Activated B cell treated with CpG ODN at 0.5 μM for 24 hours (primary cell): ENCODE data around the gene FAM32A. TPM values are rescaled to one million over a fixed set of nuclear protein-coding genes. Genes with fewer than 3 reads are reported as not detected.
"Not testable (repeated sequence)": the region's sequence is repeated elsewhere in the genome, so short reads cannot be mapped to it uniquely, and the experiment has no call there.

Experiments used
- ATAC-seq: fragments of 200-7000 bp; cut with Tn5 transposase; one replicate; pipeline ENCODE4 v1.10.0; 2021; ENCODE audit warnings: low read depth, mild to moderate bottlenecking, moderate library complexity
- CTCF ChIA-PET: fragments of 350-600 bp; sonication (Branson Sonifier 250); formaldehyde crosslinking; loops from one replicate; lab custom pipeline; 2021; ENCODE audit warnings: antibody characterized with exemption; lab: Charles Lee
- POLR2A ChIA-PET: fragments of 350-600 bp; sonication (Branson Sonifier 250); formaldehyde crosslinking; loops from one replicate; lab custom pipeline; 2021; ENCODE audit warnings: antibody characterized with exemption; lab: Charles Lee
- DNase-seq: peaks from one replicate; pipeline ENCODE4 v3.0.0; 2022
- H3K27ac Mint-ChIP-seq: one replicate; pipeline ENCODE4 v1.8.0; 2020; ENCODE audit warnings: mixed read lengths
- H3K27me3 Mint-ChIP-seq: one replicate; pipeline ENCODE4 v1.8.0; 2021; ENCODE audit warnings: mixed read lengths
- H3K36me3 Mint-ChIP-seq: one replicate; pipeline ENCODE4 v1.8.0; 2021; ENCODE audit warnings: low read depth, mixed read lengths
- H3K4me1 Mint-ChIP-seq: one replicate; pipeline ENCODE4 v1.8.0; 2021; ENCODE audit warnings: mixed read lengths
- H3K4me3 Mint-ChIP-seq: one replicate; pipeline ENCODE4 v1.8.0; 2020; ENCODE audit warnings: mild to moderate bottlenecking, mixed read lengths
- H3K9me3 Mint-ChIP-seq: one replicate; pipeline ENCODE4 v1.8.0; 2020; ENCODE audit warnings: mixed read lengths
- CTCF ChIP-seq: fragments of 200-600 bp; IDR thresholded peaks from one replicate; pipeline ENCODE4 v1.8.0; 2022; ENCODE audit warnings: antibody characterized with exemption, mild to moderate bottlenecking
- intact Hi-C: fragments of 100-400 bp; cut with micrococcal nuclease; formaldehyde crosslinking; loops from one replicate; pipeline ENCODE4 v1.15.1; 2024
- total RNA-seq: library from RNA; stranded (reverse); gene quantifications from 2 replicates; pipeline ENCODE4 v1.2.3, GENCODE V29; 2022

The FAM32A gene
- total RNA-seq, 1 donor from 2014 or later: 52.2 TPM

- DNase-seq (no peak), ATAC-seq (peak; percentile 74)
- no peaks in the 10 kb centered on the region for H3K9me3 Mint-ChIP-seq
- H3K36me3 Mint-ChIP-seq: no peaks in the 10 kb centered on the region
- peak overlapping the region; percentile 61 for H3K27ac Mint-ChIP-seq
- ChIA-PET CTCF (interaction anchor here (1.2 kb wide), 1 partner anchor 127 kb away, joined by 3 read pairs; no protein-coding TSS in a partner anchor), POLR2A (interaction anchor here (0.6 to 3.9 kb wide), 10 partner anchors 9 to 92 kb away, joined by 3 to 21 read pairs (median 5); partner anchors contain the start of genes HSH2D and TPM4)
- no peaks in the 10 kb centered on the region for H3K27me3 Mint-ChIP-seq
- peaks cover 22% of the 10 kb centered on the region for H3K4me1 Mint-ChIP-seq
- no peak for TF ChIP-seq CTCF
- intact Hi-C loops: no loop called here
- no peak overlapping the region for H3K4me3 Mint-ChIP-seq
Observed at GRCh38 chr19:16168465-16169081, 16.6 kb upstream of the FAM32A start.

DNA sequence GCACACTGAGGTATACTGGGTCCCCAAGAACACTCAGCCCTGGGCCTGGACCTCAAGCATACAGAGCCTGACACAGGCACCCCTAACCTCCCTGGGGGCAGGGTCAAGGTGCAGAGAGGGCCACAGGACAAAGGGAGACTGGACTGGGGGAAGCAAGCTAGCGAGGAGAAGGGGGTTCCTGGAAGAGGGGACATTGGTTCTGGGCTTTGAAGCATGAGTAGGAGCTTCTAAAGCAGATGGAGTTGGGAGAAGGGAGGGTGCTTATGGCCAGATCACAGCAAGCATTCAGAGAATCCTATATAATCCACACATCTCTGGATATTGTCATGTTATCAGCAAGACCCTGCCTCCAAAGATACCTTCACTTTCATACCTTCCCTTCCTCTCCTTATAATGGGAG is 15.1 kb upstream of the FAM32A start:
- H3K36me3 Mint-ChIP-seq: no peaks in the 10 kb centered on the region
- H3K27ac Mint-ChIP-seq: no peak overlapping the region
- no peak for ATAC-seq
- CTCF ChIA-PET: interaction anchor here (1.2 kb wide), 1 partner anchor 128 kb away, joined by 3 read pairs; no protein-coding TSS in a partner anchor
- no peak for TF ChIP-seq CTCF
- peaks cover 22% of the 10 kb centered on the region for H3K4me1 Mint-ChIP-seq
- intact Hi-C loops: no loop called here
- no peak for DNase-seq
- POLR2A ChIA-PET: interaction anchor here (0.8 to 3.9 kb wide), 3 partner anchors 12 to 23 kb away, joined by 4 to 21 read pairs (median 5); no protein-coding TSS in a partner anchor
- no peak overlapping the region for H3K4me3 Mint-ChIP-seq
- H3K27me3 Mint-ChIP-seq: no peaks in the 10 kb centered on the region
- no peaks in the 10 kb centered on the region for H3K9me3 Mint-ChIP-seq

DNA sequence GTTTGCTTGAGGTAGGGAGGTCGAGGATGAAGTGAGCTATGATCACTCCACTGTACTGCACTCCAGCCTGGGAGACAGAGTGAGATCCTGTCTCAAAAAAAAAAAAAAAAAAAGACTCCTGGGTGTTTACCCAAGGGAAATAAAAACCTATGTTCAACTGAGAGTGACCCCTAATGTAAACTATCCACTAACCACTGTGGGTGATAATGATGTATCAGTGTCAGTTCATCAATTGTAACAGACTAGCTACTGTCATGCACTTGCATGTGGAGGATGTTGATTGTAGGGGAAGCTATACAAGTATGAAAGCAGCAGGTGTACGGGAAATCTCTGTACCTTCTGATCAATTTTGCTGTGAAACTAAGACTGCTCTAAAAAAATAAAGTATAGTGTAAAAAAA is 9.3 kb upstream of the FAM32A start:
- Mint-ChIP-seq H3K9me3 (no peaks in the 10 kb centered on the region), H3K4me3 (no peak overlapping the region), H3K4me1 (peaks cover 17% of the 10 kb centered on the region), H3K27ac (no peak overlapping the region), H3K36me3 (no peaks in the 10 kb centered on the region), H3K27me3 (no peaks in the 10 kb centered on the region)
- ChIA-PET CTCF (no interaction called here), POLR2A (interaction anchor here (0.7 to 2.5 kb wide), 5 partner anchors 26 to 53 kb away, joined by 4 to 8 read pairs (median 4); no protein-coding TSS in a partner anchor)
- no peak for DNase-seq
- no peak for TF ChIP-seq CTCF
- ATAC-seq: no peak
- intact Hi-C loops: no loop called here

GRCh38 chr19:16178866-16179265 is 6.3 kb upstream of the FAM32A start:
- H3K27me3 Mint-ChIP-seq, intact Hi-C loops, H3K9me3 Mint-ChIP-seq, H3K4me3 Mint-ChIP-seq, DNase-seq, H3K36me3 Mint-ChIP-seq: not testable (repeated sequence)
- peaks cover 20% of the 10 kb centered on the region for H3K4me1 Mint-ChIP-seq
- ATAC-seq: peak; percentile 34
- H3K27ac Mint-ChIP-seq: peak overlapping the region; percentile 59
- ChIA-PET POLR2A (interaction anchor here (1.0 to 2.0 kb wide), 6 partner anchors 10 to 38 kb away, joined by 3 to 11 read pairs (median 6); partner anchors contain the start of gene HSH2D), CTCF (interaction anchor here (0.6 to 4.1 kb wide), 5 partner anchors 38 to 238 kb away, joined by 3 to 12 read pairs (median 3); no protein-coding TSS in a partner anchor)

DNA sequence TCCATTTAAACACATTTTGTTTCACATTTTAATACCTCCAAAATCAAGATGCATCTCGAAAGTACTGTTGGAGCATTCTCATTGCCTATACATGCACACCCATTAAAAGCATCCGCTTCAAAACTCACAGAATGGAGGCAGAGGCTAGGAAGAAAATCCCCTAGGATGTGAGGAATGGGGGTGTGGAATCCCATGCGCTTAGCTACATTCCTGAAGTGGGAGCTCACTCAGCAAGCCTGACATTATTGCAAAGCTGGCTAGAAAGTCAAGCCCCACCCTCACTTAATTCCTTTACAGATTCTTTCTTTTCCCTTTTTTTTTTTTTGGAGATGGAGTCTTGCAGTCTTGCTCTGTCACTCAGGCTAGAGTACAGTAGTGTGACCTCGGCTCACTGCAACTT is 4.6 kb upstream of the FAM32A start:
- H3K27me3 Mint-ChIP-seq: no peaks in the 10 kb centered on the region
- H3K9me3 Mint-ChIP-seq: no peaks in the 10 kb centered on the region
- peaks cover 6% of the 10 kb centered on the region for H3K36me3 Mint-ChIP-seq
- H3K4me1 Mint-ChIP-seq: peaks cover 29% of the 10 kb centered on the region
- DNase-seq: no peak
- POLR2A ChIA-PET: interaction anchor here (0.6 to 2.2 kb wide), 8 partner anchors 29 to 221 kb away, joined by 3 to 16 read pairs (median 5); partner anchors contain the start of genes RAB8A and TPM4
- no peak for ATAC-seq
- CTCF ChIA-PET: interaction anchor here (1.6 to 4.1 kb wide), 5 partner anchors 63 to 140 kb away, joined by 4 to 30 read pairs (median 5); no protein-coding TSS in a partner anchor
- H3K4me3 Mint-ChIP-seq: no peak overlapping the region
- H3K27ac Mint-ChIP-seq: no peak overlapping the region
- no peak for TF ChIP-seq CTCF
- intact Hi-C loops: no loop called here
